Endometrial microvascular endothelial cells (primary cell): Measurements from ENCODE around the gene CRB3. TPM values are rescaled to one million over a fixed set of nuclear protein-coding genes. Genes with fewer than 3 reads are reported as not detected.

ENCODE experiments used
- in situ Hi-C: cut with HindIII; loops from 2 replicates; pipeline ENCODE4 v1.10.0; 2017; ENCODE audit warnings: low sequenced_read_pairs, low pct_unique_long_range_greater_than_20kb; ENCODE audit errors: inconsistent ontology term
- total RNA-seq: library from RNA; depleted of rRNA; stranded (reverse); fragments of >200 nt; gene quantifications from one replicate; pipeline ENCODE4 v1.2.3, GENCODE V29; 2015; ENCODE audit errors: inconsistent ontology term

The CRB3 gene
- total RNA-seq, 1 donor from 2014 or later = not detected

DNA sequence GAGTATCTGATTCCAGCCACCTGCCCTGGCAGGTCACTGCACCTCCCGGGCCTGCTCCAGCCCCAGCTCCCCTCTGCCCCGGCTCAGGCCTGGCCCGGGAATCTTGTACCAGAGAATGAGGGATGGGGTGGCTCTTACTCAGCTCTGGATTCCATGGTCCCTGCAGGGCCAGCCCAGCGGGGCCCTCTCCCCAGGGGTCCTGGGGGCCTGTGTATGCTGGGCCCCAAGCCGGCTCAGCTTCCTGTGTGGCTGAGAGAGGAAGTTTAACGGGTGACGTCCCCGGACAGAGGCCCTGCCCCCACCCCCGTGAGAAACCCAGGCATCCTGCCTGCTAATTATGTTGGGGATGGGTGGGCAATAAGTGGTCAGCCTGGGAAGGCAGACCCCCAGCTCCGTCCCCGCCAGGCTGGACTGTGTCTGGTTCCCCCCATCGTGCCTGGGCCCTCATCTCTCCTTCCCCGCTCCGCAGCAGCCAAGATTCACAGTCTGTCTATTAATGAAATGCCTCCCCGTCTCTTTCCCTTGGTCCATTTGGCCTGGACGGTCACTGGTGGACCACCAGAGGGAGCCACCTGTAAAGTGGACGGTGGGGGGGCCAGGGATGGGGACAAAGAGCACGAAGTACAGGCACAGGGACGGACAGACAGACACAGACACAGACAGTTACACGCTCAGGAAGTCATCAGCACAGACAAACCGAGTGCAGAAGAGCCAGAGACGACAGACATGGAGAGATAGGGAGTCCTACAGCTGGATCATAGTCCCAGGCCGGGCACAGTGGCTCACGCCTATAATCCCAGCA lies 17.7 kb downstream of the CRB3 start, which contains the start of gene DENND1C:
Gene DENND1C (minus strand): TSS at position 247 of the 802 bp plus-strand sequence. CDS start 92 bp downstream, at position 155.
- in situ Hi-C loops = no loop called here

DNA sequence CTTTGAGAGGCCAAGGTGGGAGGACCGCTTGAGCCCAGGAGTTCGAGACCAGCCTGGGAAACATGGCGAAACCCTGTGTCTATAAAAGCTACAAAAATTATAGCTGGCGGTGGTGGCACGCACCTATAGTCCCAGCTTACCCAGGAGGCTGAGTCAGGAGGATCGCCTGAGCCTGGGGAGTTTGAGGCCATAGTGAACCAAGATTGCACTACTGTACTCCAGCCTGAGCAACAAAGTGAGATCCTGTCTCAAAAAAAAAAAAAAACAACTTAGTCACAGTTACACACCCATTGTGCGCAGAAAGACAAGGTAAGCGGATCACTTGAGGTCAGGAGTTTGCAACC lies 18.2 kb downstream of the CRB3 start:
- in situ Hi-C loops = no loop called here

DNA sequence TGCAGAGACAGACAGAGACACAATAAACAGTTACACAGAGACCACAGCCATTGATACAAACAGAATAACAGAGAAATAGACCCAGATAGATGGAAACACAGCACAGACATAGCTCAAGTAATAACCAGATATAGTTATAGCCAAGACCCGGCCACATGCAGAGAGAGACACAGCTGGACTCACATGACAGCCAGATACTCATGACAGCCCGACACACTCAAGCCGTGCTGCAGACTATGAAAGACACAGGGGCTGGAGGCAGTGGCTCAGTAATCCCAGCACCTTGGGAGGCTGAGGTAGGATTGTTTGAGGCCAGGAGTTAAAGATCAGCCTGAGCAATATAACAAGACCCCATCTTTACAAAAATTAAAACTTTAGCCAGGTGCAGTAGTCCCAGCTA lies 19.2 kb downstream of the CRB3 start:
- in situ Hi-C loops = no loop called here

DNA sequence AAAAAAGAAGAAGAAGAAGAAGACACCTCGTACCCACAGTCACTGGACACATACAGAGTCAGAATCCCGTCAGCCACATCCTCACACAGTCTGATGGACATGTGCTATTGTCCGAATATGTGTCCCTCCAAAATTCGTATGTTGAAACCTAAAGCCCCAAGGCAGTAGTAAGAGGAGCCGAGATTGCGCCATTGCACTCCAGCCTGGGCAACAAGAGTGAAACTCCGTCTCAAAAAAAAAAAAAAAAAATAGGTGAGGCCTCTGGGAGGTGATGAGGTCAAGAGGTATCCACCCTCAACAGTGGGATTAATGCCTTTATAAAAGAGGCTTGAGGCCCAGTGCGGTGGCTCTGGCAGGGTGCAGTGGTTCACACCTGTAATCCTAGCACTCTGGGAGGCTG lies 20.2 kb downstream of the CRB3 start:
- in situ Hi-C loops = no loop called here

- in situ Hi-C loops = no loop called here
Measured at GRCh38 chr19:6484831-6485230, 20.8 kb downstream of the CRB3 start.

- in situ Hi-C loops = no loop called here
Measured at GRCh38 chr19:6489278-6490061, 25.4 kb downstream of the CRB3 start.

GRCh38 chr19:6490134-6490533 lies 26.1 kb downstream of the CRB3 start:
- in situ Hi-C loops = no loop called here

GRCh38 chr19:6491802-6492592 lies 27.9 kb downstream of the CRB3 start:
- in situ Hi-C loops = no loop called here

- in situ Hi-C loops = no loop called here
Measured at GRCh38 chr19:6494438-6495036, 30.5 kb downstream of the CRB3 start.

DNA sequence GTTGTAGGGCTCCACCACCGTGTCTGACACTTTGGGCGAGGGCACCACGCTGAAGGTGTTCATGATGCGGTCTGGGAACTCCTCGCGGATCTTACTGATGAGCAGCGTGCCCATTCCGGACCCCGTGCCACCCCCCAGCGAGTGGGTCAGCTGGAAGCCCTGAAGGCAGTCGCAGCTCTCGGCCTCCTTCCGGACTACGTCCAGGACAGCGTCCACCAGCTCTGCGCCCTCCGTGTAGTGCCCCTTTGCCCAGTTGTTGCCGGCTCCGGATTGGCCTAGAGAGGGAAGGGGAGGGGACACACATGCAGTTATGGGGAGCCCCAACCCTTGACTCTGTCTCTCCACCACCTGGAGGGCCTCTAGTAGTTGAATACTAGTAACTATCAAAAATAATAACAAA lies 31.9 kb downstream of the CRB3 start:
- in situ Hi-C loops = no loop called here

- in situ Hi-C loops = no loop called here
Measured at GRCh38 chr19:6498294-6499036, 34.4 kb downstream of the CRB3 start.

DNA sequence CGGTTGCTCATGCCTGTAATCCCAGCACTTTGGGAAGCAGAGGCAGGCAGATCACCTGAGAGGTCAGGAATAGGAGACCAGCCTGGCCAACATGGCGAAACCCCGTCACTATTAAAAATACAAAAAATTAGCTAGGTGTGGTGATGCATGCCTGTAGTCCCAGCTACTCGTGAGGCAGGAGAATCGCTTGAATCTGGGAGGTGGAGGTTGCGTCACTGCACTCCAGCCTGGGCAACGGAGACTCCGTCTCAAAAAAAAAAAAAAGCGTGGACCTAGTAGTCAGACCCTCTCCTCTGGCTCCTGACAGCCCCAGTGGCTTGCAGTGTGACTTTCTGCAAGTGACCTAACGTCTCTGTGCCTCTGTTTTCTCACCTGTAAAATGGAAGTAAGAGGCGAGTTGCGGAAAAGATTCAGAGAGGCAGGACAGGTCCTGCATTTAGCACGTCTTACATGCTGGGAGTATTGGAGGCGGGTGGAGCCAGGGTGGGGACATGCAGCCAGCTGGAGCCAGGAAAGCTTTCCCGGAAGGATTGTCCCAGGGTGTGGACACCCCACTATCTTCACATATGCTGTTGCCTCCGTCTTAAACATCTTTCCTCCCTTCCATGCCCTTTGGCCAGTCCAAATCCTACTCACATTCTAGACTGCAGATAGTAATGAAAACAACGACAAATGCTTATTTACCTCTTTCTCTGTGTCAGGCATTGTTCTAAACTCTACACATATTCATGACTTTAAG lies 35.1 kb downstream of the CRB3 start:
- in situ Hi-C loops = no loop called here

DNA sequence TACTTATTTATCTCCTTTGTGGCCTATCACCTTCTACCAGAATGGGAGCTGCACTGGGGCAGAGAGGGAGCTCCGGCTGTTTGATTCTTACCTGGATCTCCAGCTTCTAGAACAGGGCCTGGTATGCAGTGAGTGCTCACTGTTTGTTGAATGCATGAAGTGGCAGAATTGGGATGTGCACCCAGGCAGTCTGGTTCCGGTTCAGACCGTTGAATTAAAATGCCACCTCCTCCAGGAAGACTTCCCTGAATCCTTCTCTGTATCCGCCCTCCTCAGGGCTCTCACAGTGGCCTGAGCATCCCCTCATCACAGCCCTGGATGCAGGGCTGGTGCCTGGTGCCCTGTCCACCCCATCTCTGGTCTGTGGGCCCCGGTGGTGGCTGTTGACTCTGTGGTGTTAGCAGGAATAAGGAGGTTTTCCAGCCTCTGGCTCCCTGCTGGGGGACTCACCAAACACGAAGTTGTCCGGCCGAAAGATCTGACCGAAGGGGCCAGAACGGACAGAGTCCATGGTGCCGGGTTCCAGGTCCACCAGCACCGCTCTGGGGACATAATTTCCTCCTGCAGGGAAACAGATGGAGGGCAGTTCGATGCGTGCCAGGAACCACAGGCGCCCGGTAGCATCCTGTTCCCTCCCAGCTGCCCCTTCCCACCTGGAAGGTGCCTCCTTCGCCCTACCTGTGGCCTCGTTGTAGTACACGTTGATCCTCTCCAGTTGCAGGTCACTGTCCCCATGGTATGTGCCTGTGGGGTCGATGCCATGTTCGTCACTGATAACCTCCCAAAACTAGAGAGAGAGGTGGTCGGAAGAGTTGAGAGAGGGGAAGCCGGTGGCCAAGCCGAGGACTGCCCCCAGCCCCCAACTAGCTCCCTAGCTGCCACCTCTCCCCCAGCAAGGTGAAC lies 37.0 kb downstream of the CRB3 start:
- in situ Hi-C loops = no loop called here

DNA sequence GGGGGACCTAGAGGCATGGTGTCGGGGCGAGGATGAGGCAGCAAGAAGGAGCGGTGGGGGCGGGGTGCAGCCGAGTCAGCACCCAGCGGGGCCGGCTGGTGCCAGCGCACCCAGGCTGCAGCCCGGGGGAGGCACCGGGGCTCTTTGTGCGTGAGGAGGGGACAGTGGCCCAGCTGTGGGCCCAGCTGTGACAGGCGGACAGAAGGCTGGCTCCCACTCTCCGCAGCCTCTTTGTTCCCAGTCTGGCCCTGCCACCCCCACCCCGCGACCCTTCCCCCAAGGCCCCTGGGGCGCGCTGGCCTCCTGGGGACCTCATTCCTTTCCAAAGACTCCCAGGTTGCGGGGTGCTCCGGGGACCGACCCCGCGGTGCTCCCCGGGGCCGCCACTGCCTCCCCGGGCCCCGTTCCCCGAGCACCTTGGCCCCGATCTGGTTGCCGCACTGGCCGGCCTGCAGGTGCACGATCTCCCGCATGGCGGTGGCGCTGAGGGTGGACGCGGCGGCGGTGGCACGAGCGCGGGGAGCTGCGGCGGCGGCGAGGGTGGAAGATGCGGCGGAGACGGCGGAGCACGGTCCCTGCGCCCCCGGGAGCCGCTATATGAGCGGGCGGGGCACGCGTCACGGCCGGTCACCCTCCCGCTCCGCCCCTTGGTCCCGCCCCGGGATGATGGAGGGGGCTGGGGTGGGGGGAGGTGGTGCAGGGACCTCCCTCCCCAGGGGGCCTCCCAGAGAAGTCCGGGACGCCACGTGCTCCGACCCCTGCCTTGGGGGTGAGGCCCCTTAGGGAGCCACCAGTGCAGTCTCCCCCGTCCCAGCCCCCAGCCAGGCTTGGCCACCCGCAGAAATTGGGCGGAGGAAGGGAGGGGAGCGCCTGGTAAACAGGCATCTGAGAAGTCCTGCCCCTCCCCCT lies 37.9 kb downstream of the CRB3 start, which contains the start of gene TUBB4A:
Gene TUBB4A (minus strand): TSS at position 570 of the 909 bp plus-strand sequence. CDS start 97 bp downstream, at position 473.
- in situ Hi-C loops = no loop called here

- in situ Hi-C loops = no loop called here
Measured at GRCh38 chr19:6503407-6504201, 39.5 kb downstream of the CRB3 start.
